Measurements from ENCODE around the gene SLITRK2. TPM values are rescaled to one million over a fixed set of nuclear protein-coding genes. Genes with fewer than 3 reads are reported as not detected.

The SLITRK2 gene
- polyA plus RNA-seq, 1 donor: 2.2 TPM

GRCh38 chrX:145844886-145845285, 27.3 kb downstream of the SLITRK2 start:
- DNase-seq: no peak

- DNase-seq: no peak
Observed at GRCh38 chrX:145848448-145848847, 30.8 kb downstream of the SLITRK2 start.

- no peak for DNase-seq
Observed at GRCh38 chrX:145848857-145849256, 31.2 kb downstream of the SLITRK2 start.

- no peak for DNase-seq
Observed at GRCh38 chrX:145853181-145853580, 35.6 kb downstream of the SLITRK2 start.

GRCh38 chrX:145856181-145856580, 38.6 kb downstream of the SLITRK2 start:
- DNase-seq: no peak

GRCh38 chrX:145861818-145862217, 44.2 kb downstream of the SLITRK2 start:
- no peak for DNase-seq

GRCh38 chrX:145865082-145865481, 47.5 kb downstream of the SLITRK2 start:
- no peak for DNase-seq

All from left kidney (tissue), 2 donors.